Activated CD8-positive, alpha-beta memory T cell treated with anti-CD3 and anti-CD28 coated beads for 48 hours (primary cell): Measurements from ENCODE around the gene HOXA3.

Experiments used
- DNase-seq, 3 experiments: peaks; one replicate each; pipeline ENCODE4 v3.0.0-alpha.2; 2020; ENCODE audit warnings: low read depth in 2 of 3, low spot score in 2 of 3

HOXA3 gene

DNA sequence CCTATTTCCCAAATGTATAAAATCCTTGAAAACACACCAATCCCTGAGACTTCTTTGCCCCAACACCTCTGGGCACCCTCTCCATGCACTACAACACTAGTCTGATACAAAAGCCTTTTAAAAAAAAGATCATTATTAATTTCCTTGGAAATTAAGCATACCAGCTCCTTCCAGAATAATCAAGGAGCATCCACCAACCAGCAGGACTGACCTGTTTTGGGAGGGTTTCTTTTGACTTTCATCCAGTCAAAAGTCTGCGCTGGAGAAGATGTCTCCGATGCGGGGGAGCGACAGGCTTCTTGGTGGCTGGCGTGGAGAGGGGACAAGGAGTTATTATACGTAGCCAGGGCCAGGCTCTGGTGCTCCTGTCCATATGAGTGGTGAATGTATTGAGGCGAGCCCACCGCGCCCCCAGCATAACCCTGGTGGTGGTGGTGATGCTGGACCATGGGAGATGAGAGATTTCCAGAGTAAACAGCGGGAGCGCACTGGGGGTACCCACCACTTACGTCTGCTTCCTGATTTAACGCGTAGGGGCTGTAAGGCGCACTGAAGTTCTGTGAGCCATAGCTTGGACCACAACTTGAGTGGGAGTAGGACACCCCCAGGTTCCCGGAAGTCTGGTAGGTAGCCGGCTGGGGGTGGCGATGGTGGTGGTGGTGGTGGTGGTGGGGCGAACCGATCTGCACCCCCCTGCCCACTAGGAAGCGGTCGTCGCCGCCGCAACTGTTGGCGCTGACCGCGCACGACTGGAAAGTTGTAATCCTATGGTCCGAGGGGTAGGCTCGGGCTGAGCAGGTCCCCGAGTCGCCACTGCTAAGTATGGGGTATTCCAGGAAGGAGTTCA is 57.1 kb downstream of the HOXA3 start:
- no peak for DNase-seq

DNA sequence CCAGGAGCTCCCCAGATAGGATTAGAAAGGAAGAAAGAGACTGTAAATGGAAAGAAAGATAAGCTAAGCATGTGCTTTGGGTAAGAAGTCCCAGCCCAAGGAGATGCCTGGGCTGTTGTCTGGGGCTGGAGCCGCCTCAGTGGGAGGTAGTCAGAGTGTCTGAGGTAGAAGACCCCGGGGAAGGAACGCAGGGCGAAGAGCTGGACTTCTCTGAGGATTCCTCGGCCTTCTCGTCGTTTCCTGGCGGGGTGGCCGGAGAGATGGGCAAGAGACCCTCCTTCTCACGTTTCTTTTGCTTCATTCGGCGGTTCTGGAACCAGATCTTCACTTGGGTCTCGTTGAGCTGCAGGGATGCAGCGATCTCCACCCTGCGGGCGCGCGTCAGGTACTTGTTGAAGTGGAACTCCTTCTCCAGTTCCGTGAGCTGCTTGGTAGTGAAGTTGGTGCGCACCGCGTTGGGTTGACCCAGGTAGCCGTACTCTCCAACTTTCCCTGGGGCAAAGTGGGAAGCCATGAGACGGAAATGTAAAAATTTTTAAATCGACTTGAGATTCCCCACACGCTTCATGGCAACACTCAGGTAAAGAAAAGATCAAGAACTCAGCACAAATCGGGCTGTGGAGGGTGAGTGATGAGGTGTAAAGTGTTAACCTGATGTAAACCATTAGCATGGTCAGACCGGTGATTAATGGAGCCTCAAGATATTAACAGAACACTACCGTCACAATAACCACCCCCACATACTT is 57.9 kb downstream of the HOXA3 start:
- no peak for DNase-seq

DNA sequence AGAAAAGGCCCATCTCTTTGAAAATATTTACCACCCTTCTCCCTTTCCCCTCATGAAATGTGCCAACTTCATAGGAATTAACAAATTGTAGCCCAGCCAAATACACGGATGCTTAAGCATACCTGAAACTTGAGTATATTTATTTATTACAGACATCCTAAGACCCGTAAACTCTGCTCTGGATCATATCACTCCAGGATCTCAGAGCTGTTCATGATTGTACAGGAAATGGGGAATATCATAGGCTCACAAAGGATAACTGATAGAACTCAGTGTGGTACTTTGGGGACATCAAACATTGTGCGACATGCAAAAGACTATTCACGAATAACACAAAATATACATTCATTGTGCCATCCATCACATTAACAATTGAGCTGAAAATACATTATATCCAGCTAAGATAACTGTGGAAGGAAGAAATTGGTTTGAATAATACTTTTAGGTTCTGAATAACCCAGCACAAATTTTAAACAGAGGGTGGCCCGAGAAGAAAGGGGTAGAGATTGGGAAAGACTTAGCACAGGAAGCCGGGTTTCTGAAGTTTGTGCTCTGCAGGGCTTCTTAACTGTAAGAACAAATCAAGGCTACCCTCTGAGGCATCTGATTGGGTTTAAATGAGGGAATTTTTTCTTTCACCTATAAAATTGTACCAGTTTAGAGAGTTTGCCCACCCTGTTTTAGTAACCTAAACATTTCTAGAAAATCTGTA is 59.0 kb downstream of the HOXA3 start:
- no peak for DNase-seq

DNA sequence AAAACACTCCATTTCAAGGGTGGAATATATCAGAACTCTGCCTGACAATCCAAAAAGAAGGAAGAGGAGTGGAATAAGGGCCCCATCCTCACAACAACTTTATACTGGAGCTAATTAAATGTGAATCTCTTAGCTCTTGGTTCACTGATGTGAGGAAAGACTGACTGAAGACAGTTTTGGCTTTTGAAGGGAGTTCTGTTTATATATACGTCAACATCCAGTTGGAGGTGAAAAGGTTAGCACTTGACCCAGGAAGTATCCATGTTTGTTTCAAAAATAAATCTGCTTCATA is 59.6 kb downstream of the HOXA3 start:
- no peak for DNase-seq

DNA sequence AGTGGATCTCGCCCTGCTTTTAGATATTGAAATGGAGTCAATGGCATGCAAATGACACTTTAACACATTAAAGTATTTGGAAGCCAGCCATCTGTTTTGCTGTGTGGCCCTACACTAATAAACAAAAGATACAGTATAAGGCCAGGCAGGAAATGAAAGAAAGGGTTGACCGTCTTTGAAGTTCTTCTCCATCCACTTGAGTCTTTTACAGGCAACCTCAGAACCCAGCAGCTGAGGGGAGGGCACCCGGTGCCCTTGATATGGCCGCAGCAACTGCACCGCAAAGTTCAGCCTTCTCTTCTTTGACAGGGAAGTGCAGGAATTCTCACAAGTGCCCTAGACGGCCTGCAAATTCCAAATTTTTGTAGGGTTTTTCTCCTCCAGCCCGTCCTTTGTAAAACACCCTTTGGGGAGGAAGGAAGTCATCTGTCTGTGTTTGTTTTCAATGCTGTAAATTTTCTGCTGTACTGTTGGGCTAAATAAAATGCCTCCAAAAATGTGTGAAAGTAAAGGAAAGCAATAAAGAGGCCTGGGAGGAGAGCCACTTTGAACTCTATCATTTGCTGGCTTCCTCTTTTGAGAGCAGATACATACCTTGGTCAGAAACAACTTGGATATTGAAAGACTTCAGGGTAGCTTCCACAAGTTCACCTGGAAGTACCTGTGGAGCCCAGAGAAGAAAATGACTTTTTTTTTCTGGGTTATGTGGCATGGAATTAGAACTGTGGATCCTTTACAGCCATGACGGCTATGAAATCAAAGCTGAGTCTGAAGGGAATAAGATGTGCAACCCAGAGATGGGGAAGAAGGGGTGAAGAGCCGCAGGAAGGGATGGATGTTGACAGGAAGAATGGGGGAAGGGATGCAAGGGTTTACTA is 60.2 kb downstream of the HOXA3 start:
- no peak for DNase-seq

DNA sequence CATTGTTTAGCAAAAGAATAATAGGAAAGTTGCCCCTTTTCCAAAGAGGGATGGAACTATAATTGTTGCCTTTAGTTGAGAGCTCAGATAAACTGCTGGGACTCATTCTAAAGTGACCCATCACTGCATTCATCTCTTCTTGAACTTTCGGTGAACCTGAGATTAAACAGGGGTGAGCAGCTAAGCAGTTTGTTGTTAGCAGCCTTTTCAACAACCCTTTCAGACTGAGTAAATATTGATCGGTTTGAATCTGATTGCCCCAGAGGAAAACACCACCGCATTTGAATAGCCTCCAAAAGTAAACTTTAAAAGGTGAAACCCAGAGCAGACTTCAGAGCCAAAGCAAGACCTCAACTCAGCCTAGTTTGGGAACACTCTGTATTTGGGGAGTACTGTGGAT is 61.3 kb downstream of the HOXA3 start:
- DNase-seq, result no peak

DNA sequence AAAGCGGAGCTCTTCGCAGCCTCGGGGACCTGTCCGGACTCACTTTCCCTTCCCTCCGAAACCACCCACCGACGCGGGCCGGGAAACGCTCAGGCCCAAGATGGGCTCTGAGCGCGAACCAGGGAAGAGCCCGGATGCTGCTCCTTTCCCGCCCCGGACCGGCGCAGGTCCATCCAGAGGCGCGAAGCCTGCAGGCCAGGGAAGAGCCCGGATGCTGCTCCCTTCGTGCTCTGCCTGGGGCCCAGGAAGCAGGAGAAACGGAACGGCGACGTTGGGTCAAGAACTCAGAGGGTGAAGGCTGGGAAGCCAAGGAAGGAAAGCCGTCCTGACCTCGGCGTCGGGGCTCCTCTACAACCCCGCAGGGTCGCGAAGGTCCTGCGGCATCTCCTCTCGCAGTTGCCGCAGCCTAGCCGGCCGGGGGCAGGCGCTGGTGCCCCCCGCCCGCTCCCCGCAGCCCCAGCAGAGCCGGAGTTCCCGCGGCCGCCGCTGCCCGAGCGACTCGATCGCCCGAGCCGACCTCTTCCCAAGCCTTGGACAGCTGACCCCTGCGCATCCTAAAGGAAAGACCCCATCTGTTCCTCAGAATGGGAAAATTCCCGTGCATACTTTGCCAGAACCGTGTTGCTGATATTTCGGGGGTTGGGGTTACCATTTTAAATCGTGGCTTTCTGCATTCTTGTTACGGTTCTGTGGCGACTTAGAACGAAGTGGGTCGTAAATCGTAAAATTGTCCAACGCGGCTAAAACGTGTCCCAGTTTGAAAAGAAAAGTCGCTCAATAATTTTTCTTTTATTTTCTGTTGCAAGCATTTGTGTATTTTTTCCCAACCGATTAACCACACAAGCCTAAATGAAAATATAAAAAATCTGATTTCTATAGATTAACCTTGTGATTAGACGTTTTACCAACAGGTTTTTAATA is 64.1 kb downstream of the HOXA3 start:
- no peak for DNase-seq

DNA sequence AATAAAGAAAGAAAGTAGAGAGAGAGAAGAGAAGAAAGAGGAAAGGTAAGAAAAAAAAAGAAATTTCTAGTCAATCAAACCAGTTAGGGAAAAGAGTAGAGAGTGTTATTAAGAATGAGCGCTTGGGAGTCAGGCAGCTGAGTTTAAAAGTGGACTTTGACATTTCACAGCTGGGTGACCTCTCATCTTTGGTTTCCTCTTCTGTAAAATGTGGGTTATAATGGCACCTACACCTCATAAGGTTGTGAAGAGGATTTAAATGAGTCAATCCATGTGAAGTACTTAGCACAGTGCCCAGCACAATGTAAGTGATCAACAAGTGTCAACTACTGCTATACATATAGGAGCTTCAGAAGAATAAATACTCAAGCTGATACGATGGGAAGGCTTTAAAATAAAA is 68.7 kb downstream of the HOXA3 start:
- DNase-seq, result no peak

DNA sequence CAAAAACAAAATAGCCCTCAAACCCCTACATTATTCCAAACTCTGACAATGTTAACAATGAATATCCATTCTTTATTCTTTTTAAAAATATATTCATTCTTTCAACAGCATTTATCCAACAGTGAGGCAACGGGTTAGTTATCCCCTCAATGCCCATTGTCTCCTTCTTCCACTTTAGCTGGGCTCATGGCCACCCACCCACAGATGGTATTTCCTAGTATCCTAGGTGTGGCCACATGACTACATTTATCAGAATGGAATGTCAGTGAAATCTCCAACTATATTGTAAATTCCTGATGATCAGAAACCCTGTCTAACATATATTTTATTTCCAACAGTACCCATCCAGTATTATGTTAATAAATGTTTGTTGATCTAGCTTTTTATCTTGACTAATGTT is 70.2 kb downstream of the HOXA3 start:
- DNase-seq, result no peak

DNA sequence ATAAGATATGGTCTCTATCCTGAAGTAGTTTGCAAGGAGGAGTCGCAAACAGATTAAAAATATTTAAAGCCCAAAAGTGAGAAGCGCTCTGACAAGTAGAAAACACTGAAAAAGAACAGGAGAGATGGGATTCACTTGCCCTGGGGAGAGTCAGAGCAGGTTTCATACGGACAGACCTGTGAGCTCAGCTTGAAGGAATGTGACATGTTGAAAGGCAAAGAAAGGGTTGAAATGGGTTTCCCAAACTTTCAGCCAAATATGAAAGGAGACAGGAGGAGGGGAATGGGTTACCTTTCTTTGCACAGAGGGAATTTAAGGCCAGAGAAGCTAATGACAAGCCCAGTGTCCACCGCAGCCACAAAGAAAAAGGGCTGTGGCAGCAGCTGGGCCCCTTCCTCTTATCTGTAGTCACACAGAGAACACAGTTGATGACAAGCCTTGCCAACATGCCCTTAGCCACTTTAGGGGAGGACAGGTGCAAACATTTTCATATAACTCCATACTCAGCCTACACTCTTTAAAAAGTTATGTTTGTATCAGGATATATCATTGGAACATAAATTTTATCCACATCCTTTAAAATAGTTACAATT is 71.4 kb downstream of the HOXA3 start:
- no peak for DNase-seq

DNA sequence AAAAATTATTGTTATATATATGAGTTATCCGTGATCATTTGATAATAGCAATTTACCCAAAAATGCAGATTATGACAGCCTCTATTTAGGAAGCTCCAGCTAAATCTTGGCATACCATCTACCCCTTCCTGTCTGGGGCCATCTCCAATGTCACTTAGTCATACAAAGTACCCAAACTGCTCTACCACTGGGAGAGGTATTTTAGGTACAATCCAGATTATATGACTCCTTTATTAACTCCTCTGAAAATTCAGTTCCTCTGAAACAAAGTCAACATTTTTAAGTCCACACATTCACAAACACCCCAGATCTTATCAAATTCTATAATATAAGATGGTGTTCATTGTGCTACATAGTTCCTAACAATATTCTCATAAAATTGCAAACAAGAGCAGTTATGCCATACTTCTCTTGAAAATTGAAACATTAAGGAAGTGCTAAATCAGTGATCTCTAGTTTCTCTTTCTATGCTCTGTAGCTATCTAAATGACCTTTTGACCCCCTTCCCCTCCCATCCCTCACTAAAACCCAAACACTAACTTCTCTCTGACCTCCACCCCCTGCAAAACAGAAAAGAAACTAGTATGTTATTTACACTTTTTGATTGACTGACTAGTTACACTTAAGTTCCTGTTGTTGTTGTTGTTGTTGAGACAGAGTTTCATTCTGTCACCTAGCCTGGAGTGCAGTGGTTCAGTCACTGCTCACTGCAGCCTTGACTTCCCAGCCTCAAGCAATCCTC is 73.0 kb downstream of the HOXA3 start:
- DNase-seq, result no peak

DNA sequence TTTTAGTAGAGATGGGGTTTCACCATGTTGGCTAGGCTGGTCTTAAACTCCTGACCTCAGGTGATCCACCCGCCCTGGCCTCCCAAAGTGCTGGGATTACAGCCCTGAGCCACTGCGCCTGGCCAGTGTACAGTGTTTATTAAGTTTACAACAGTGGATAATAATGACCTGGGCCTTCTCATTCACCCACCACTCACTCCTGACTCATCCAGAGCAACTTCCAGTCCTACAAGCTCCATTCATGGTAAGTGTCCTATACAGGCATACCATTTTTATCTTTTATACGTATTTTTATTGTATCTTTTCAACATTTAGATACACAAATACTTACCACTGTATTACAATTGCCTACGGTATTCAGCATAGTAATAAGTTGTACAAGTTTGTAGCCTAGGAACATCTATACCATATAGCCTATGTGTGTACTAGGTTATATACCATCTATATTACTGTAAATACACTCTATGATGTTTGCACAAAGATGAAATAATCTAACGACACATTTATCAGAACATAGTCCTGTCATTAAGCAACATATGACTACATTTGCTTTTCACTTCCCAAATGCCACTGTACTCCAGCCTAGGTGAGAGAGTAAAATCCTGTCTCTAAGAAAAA is 73.7 kb downstream of the HOXA3 start:
- no peak for DNase-seq

DNA sequence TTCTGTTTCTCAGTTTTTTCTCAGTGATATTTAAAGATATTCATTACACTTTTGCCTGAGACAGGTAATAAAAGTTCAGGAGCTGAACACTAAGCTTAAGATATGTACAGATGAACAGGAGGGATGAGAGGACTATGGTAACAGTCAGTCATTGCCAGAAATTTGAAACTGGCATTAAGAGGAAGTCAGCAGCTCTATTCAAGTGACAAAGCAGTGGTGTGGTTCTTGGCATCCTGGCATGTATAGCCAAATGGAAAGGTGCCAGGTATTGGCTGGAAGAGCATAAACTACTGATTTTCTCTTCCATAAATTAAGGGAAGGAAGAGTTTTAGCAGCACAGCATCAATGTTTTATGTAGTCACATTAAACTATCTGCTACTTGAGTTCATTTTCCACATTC is 79.3 kb downstream of the HOXA3 start:
- DNase-seq, result no peak

DNA sequence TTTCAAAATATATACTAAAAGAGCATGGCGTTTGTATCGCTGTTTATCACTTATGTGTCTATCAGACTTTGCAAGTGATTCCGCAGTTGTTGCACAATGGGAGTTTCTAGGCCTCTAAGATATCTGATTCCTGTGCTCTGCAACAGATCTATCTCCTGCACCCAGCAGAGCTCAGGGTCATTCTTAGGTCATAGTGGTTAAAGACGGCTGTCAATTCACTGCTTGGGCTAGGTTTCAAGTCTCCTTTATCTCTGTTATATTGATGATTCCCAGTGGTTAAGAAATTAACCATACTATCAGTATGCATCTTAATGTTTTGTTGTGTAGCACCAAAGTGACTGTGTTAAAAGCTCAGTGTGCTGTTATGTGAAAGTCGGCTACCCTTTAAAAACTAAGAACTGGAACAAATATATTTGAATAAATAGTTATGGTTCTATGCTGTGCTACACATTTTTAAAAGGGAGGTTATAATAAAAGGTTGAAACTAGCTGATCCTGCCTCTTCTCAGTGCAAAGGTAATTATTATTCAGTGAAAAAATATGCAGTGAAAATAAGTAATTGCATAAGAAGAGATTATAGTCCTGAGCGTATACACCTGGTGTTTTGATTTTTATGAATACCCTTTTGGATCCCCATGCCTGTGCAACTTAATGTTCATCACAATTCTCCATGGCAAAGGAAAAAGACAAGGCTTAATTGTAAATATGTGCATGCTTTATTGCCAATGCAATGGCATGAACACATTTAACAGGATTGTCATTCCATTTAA is 80.6 kb downstream of the HOXA3 start:
- no peak for DNase-seq

DNA sequence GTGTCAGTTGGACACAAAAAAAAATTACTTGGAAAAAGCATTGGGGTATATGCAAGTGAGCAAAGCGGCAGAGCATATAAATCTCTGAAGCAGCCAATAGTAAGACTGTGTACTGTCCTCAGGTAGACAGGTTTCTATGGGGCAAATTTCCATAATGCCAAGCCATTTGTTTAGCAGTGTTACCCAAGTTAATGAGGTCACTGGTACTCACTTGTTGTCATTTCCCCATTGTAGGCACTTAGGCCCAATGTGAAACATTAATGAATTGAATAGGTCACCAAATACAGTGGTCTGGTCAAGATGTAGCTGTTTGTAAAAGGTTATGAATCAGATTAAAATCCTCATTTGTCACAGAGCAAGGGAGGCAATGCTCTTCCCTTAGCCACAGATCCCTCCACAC is 84.1 kb downstream of the HOXA3 start:
- DNase-seq, result no peak

DNA sequence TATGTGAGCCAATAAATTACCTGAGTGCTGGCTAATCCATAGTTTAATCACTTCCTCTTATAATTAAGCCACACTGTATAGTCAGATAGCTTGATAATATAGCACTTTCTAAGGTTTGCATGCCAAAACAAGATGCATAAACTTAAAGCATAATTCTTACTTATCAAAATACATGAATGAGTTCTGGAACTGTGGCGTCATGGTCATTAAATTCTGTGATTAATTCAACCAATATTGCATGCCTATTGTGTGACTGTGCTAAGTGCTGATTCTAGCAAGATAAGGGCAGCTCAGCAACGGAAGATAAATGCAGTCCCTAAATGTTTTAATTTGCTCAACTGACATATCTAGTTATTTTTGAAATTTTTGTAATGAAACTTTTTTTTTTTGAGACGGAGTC is 86.2 kb downstream of the HOXA3 start:
- DNase-seq, result no peak

DNA sequence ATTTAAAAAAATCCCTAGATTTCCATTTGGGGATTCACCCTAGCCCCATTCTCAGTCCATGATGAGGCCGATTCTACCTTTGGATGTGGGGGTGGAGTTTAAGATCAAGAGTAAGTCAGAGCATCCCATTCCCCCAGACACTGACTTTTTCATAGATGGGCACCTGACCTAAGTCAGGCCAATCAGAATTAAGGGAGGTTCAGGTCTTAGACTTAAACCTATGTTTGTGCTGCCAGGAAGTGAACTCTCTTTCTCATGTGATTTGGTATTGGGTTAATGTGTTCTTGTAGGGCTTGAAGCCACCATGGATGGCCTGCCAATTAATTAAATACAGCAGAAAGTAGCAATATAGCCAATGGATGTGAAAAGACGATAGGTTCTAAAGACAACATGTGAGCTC is 86.7 kb downstream of the HOXA3 start:
- no peak for DNase-seq

DNA sequence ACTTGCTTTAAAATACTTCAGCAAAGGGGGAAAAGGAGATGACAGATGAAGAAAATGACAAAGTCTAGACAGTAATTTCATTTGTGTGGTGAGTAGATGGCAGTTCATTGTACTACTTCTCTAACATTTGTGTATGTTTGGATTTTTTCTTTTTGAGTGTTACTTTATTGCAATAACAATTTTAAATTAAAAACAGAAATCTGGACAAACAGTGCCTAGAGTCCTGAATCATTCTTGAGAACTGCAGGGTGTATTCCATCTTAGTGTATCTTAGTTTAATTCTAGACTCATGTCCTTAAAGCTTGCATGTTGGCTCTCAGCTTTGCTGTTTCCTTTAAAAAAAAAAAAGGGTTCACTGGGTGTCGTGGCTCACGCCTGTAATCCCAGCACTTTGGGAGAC is 87.7 kb downstream of the HOXA3 start:
- DNase-seq, result no peak
